ENCODE data around the gene GBGT1. TPM values are rescaled to one million over a fixed set of nuclear protein-coding genes. Genes with fewer than 3 reads are reported as not detected.

The GBGT1 gene
- total and polyA plus RNA-seq, 2 donors (not counting 1 experiment from before 2014, with no cell fraction given), result 2.6 to 4.1 TPM

- Histone ChIP-seq H3K4me3 (replicated peaks in 1 of 4; ENCODE audit: control extremely low read depth in 1 of 4, insufficient read depth in 1 of 4, low read depth in 3 of 4, low read length in 4 of 4) (peak overlapping the region; percentile 6 to 79 (median 56)), H3K4me1 (ENCODE audit: control insufficient read depth, extremely low read depth, insufficient read depth, low read length) (peaks cover 11% of the 10 kb centered on the region), H3K36me3 (ENCODE audit: control insufficient read depth, insufficient read depth, low read length) (no peaks in the 10 kb centered on the region), H3K27me3 (ENCODE audit: control insufficient read depth, insufficient read depth, low read length) (no peaks in the 10 kb centered on the region), H3K9me3 (ENCODE audit: control insufficient read depth, insufficient read depth, low read depth, low read length) (no peaks in the 10 kb centered on the region), H4K20me1 (ENCODE audit: control insufficient read depth, extremely low read depth, insufficient read depth, low read length) (no peaks in the 10 kb centered on the region), H2AFZ (ENCODE audit: low read length) (peak overlapping the region; percentile 42), H3K4me2 (ENCODE audit: extremely low read depth, insufficient read depth, low read length) (peak overlapping the region; percentile 78), H3K9ac (ENCODE audit: insufficient read depth, low read length) (peak overlapping the region; percentile 80), H3K27ac (ENCODE audit: insufficient read depth, low read length) (peak overlapping the region; percentile 37), H3K79me2 (ENCODE audit: control insufficient read depth, insufficient read depth, low read length) (no peaks in the 10 kb centered on the region)
- TF ChIP-seq, protein P1, sequence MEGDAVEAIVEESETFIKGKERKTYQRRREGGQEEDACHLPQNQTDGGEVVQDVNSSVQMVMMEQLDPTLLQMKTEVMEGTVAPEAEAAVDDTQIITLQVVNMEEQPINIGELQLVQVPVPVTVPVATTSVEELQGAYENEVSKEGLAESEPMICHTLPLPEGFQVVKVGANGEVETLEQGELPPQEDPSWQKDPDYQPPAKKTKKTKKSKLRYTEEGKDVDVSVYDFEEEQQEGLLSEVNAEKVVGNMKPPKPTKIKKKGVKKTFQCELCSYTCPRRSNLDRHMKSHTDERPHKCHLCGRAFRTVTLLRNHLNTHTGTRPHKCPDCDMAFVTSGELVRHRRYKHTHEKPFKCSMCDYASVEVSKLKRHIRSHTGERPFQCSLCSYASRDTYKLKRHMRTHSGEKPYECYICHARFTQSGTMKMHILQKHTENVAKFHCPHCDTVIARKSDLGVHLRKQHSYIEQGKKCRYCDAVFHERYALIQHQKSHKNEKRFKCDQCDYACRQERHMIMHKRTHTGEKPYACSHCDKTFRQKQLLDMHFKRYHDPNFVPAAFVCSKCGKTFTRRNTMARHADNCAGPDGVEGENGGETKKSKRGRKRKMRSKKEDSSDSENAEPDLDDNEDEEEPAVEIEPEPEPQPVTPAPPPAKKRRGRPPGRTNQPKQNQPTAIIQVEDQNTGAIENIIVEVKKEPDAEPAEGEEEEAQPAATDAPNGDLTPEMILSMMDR (conservative IDR thresholded peaks at IDR 0.05 in 1 of 2, IDR thresholded peaks at IDR 0.05 in 1 of 2; ENCODE audit: low read depth in 1 of 2, low read length in 2 of 2), result no peak
- peak; percentile 83 to 84 for DNase-seq (ENCODE audit: low read depth in 2 of 2)
Observed at GRCh38 chr9:133149130-133150015, 14.3 kb downstream of the GBGT1 start.

DNA sequence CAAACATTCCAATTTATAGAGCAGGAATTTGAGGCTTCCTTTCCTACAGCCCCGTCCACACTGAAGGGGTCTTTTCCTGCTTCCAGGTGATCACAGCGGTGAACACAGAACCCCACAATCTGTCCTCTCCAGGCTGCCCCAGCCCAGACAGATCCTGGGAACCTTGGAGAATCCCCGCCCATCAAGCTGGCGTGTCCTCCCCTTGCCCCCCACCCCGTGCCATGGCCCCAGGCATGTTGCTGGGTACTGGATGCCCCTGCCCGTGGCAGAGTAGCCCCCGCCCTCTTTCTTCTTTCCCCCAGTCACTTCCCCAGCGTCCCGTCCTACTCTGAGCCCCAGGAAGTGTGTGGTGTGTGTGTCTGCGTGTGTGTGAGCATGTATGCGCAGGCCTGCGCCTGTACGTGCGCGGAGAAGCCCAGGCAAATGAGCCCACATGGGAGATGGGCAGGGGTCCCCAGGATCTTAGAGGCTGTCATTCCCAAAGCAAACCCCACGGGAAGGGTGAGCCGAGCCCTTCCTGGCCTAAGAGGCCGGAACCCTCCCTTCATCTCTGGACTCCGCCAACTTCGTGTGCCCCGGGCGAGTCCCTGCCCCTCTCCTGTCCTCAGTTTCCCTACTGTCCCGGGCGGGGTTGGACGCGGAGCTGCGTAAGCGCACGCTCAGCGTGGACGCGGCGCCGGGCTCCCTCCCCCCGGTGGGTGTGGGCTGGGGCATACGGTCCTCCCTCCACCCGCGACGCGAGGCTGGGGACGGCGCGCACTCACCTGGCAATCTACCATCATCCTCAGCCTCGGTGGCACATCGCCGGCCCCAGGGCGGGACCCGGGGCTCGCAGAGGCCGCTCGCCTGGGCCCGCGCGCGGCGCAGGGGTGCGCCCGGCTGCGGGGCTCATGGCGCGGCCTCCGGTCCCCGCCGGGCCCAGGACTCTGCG is 15.2 kb downstream of the GBGT1 start:
- DNase-seq (ENCODE audit: low read depth in 2 of 2), result peak; percentile 20 to 46
- Histone ChIP-seq H3K4me3 (replicated peaks in 1 of 4; ENCODE audit: control extremely low read depth in 1 of 4, insufficient read depth in 1 of 4, low read depth in 3 of 4, low read length in 4 of 4) (peak overlapping the region; percentile 68 to 84 (median 78)), H3K4me1 (ENCODE audit: control insufficient read depth, extremely low read depth, insufficient read depth, low read length) (peaks cover 11% of the 10 kb centered on the region), H3K9me3 (ENCODE audit: control insufficient read depth, insufficient read depth, low read depth, low read length) (no peaks in the 10 kb centered on the region), H3K4me2 (ENCODE audit: extremely low read depth, insufficient read depth, low read length) (peak overlapping the region; percentile 99), H3K27me3 (ENCODE audit: control insufficient read depth, insufficient read depth, low read length) (no peaks in the 10 kb centered on the region), H4K20me1 (ENCODE audit: control insufficient read depth, extremely low read depth, insufficient read depth, low read length) (no peaks in the 10 kb centered on the region), H2AFZ (ENCODE audit: low read length) (peak overlapping the region; percentile 80), H3K36me3 (ENCODE audit: control insufficient read depth, insufficient read depth, low read length) (no peaks in the 10 kb centered on the region), H3K27ac (ENCODE audit: insufficient read depth, low read length) (peak overlapping the region; percentile 82), H3K9ac (ENCODE audit: insufficient read depth, low read length) (peak overlapping the region; percentile 80), H3K79me2 (ENCODE audit: control insufficient read depth, insufficient read depth, low read length) (no peaks in the 10 kb centered on the region)
- TF ChIP-seq, protein P1 (conservative IDR thresholded peaks at IDR 0.05 in 1 of 2, IDR thresholded peaks at IDR 0.05 in 1 of 2; ENCODE audit: low read depth in 1 of 2, low read length in 2 of 2), result no peak
- no peak for TF ChIP-seq EZH2 (IDR thresholded peaks at IDR 0.05; ENCODE audit: low read length, missing control alignments)

All from fibroblast of lung (primary cell).